HG02884 (cell line): ENCODE results near the gene DAGLA.
A peak's percentile ranks its signal among the peaks of the same experiment; 100 is the strongest.

Experiments
- ATAC-seq: cut with Tn5 transposase; IDR thresholded peaks from one replicate; pipeline ENCODE4 v1.9.1; 2021; ENCODE audit warnings: mild to moderate bottlenecking, moderate library complexity; ENCODE audit not compliant: unreplicated experiment

Gene DAGLA

DNA sequence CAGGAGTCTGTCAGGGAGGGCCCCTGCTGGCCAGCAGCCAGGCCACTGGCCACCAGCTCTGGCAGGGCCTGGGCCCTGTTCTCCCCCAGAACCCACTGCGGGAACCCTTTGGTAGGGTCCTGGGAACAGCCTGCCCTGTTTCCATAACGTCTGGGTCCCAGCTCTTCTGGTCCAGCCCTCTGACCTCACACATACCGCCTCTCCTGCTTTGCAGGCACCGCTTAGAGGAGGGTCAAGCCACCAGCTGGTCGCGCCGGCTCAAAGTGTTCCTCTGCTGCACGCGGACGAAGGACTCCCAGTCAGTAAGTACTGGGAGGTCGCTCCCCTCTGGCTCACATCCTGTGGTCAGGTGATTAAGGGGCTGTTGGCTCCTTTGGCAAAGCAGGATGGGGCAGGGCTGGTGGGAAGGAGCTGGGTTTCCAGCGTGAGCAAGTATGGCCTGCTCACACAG, 45.6 kb downstream of the DAGLA start:
- ATAC-seq, result no peak

DNA sequence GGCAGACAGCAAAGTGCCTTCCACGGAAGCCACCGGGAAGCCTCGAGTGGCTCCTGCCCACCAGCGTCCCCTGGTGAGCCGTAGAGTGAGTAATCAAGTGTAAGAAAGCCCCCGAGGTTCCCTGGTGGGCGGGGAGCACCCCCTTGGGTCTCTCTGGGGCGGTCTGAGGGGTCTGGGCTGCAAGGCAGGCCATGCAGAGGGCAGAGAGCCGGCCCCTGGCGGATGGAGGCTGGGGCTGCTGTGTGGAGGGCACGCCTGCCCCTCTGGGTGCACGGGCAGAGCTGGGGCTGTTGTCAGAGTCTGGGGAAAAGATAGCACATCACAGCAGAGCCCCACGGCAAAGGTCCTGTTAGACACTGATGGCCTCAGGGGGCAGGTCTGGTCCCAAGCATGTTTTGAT, 46.6 kb downstream of the DAGLA start:
- ATAC-seq, result no peak

DNA sequence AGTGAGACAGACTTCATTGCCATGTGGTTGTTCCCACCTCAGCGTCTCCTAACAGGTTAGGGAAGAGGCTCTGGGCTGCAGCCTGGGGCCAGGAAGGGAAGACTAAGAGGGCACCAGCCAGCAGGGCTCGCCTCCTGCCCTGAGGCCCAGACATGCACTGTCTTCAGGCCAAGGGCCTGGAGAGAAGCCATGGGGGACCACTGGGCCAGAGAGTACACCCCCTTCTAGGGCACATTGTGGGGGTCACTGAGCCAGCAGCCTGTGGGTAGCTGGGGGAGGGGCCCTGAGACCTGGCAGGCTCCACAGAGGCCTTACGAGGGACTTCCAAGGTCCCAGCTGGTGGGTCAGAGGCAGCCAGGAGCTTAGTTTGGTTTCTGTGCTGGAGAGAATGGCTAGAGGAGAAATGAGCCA, 47.2 kb downstream of the DAGLA start:
- ATAC-seq, result no peak

DNA sequence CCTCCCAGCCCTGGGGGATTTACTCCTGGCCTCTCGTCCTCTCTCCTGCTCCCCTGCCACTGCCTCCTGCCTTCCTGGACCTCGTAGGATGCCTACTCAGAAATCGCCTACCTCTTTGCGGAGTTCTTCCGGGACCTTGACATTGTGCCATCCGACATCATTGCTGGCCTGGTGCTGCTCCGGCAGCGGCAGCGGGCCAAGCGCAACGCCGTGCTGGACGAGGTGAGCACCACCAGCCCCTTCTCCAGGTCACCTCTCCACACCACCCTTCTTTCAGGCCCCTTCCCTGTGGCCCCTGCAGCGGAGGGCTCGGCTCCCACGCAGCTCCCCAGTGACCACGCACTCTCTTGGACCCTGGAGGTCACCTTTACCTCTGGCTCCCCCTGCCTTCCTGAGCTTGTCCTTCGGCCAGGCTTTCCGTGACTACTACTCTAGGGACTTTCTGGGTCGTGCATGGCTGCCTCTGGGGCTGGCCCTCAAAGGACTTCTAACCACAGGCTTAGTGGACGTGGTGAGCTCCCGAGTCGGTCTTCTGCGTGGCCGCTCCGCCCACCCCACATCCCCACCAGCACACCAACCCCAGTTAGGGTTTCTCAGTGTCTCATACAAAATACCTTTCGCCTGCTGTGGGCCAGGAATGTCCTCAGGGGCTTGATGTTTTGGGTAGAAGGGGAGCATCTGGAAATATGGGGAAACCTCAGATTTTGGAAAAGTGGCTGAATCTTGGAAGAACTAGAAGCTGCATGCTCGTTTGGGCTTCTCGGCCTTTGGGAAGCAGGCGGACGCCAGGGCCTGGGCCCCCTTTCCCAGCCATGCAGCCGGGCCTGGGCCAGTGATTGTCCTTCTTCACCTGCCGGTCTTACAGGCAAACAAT, 48.1 kb downstream of the DAGLA start:
- no peak for ATAC-seq

DNA sequence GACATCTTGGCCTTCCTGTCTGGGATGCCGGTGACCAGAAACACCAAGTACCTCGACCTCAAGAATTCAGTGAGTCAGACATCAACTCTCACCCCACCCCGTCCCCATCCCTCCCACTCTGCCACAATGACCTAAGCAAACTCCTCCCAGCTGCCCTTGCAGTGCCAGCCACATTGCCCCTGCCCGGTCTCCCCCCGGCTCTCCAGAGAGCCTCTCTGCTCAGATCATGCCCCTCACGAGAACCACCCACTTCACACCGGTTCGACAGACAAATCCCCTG, 48.7 kb downstream of the DAGLA start:
- no peak for ATAC-seq

DNA sequence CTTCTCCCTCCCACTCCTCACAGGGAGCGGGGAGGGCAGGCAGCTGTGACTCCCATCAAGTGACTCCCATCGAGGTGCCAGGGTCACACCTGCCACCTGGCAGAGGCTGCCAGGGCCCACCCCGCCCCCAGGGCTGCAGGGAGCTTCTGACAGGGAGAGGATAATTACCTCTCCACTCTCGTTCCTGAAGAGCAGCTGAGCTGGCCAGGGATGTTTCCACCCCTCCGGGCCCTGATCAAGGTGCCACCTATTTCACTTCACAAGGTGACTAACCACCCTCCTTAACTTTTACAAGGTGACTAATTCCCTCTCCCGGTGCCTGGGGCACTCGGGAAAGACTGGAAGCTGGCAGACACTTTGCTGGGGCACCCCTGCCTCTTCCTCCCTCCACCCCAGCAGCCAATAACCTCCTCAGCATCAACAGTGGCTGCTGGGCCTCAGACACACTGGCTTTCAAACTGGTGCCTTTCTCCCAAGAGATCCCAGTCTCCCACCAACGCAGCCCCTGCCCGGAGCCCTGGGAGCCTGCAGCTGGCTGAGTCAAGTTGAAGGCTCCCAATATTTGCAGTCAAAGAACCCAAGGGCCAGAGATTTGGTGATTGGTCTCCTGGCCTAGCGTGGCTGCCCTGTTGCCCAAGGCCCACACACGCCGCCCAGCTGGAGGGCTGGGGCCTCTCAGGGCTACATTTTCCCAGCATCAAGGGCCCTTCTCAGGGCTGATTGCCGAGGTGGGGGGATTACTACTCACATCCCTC, 50.2 kb downstream of the DAGLA start:
- no peak for ATAC-seq

DNA sequence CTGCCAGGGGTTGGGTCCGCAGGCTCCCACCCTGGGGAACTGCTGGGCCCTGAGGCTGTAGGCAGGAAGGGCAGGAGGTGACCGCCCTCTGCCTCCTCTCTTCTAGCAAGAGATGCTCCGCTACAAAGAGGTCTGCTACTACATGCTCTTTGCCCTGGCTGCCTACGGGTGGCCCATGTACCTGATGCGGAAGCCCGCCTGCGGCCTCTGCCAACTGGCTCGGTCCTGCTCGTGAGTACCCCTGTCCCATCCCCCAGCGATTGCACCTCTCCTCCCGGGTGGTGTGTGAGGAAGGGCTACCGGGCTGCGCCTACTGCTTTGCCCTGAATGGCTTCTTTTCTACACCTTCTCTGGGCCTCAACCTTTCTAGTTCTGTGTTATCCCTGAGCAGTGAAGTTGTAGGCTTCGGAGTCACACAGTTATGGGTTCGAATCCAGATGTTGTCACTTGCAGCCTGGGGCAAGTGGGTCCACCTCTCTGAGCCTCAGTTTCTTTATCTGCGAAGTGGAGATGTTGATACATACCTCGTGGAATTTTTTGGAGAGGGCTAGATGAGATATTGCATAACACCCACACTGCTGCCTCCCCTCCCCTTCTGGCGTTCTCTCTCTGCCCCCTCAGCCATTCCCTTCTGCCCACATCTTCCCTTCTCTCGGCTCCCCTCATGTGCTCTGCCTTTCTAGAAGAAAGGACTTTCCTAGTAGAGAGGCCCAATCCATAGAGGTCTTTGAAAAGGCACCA, 51.2 kb downstream of the DAGLA start:
- ATAC-seq, result no peak

DNA sequence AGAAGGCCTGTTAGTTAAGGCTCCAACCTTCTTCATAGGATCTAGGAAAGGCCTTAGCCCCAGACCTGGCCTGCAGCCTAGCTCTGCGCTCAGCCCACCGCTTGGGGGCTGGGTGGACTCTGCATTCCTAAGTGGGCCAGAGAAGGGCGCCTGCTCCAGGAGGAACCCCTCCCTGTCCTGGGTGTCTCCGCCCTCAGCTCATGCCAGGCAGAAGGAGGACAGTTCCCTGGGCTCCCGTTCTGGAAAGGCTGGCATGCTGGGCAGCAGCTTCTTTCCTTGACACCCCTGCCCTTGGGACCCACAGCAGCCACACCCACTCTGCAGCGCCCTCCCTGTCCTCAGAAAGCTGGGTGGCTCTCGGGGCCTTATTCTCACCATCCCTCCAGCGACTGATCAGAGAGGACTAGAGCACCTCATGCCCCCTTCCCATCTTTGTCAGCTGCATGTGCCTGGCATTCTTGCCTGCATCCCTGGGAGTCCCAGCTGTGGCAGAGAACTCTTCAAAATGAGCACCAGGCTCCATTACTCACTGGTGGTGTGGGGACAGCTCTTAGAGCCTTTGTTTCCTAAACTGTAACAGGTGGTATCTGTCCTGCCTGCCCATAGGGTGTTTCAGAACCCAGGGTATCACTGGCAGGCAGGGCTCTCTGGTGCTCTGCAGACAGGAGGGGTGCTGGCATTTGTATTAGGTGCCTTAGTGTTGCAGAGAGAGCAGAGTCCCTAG, 51.9 kb downstream of the DAGLA start:
- no peak for ATAC-seq

DNA sequence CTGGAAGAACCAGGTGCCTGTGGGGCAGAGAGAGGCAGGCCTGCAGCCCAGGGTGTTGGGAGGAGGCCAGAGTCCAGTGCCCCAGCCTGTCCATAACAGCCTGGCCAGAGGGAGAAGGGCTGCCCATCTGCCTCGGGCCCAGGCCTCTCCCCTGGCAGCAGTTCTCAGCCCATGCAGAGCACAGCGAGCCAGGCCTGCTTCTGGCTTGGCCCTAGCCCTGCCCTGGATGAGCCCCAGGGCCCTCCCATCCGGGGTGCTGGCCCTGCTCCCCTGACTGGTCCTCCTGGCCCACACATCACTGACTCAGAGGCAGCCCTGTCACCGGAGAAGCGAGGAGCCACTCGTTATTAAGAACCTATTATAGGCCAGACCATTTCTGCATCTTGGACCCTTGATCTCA, 52.5 kb downstream of the DAGLA start:
- no peak for ATAC-seq

DNA sequence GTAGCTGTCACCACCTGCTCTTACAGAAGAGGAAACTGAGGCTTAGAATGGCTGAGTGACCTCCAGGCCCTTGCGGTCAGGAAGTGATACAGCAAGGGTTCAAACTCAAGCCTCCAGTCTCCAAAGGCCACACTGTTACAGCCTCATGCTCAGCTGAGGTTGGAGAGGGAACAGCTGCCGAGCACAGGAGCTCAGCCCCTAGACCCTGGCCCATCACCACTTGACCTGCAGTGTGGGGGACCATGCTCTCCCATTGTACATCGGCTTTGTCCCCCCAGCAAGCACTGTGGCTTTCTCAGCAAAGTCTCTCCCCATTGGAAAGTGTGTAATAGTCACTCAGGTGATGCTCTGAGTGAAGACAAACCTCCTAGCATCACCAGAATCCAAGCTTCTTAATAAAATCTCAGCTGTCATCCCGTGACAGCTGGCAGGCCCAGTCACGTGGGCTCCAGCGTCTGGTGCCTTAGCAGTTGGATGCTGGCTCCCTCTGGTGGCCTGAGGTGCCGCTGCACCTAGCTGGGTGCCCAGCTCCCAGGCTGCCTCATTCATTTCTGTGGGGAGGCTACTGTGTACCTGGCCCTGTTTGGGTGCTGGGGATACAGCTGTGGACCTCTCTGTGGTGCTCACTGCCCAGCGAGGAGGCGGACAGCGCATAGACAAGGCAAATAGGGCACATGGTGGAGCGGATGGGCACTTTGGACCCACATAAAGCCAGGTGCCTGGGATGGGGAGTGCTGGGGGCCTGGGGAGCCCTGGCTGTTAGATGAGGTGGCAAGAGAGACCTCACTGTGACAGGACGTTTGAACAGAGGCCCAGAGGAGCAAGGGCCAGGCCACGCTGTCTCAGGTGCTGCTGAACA, 53.2 kb downstream of the DAGLA start:
- ATAC-seq, result peak; percentile 87

DNA sequence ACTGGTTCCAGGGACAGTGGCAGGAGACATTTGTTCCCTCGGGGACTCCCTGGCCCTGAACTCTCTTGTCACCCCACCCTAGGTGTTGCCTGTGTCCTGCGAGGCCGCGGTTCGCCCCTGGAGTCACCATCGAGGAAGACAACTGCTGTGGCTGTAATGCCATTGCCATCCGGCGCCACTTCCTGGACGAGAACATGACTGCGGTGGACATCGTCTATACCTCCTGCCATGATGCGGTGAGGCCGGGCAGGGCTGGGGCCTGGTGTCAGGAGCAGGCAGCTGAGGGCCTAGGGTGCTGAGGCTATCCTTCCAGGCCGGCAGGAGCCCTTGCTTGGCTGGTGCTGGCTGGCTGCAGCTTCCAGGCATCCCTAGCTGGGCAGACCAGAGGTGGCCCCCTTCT, 54.6 kb downstream of the DAGLA start:
- ATAC-seq, result no peak

DNA sequence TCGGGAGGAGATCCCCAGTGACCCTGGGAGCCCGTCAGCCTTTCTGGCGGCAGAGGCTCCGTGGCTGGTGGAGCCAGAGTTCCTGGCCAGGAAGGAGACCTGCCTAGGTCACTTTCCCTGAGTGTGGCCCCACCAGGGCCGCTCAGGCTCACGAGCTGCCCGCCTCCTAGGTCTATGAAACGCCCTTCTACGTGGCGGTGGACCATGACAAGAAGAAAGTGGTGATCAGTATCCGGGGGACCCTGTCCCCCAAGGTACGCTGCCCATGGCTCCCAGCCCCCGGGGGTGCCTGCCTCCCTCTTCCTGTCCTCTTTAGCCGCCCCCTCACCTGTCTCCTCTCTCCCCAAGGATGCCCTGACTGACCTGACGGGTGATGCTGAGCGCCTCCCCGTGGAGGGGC, 55.2 kb downstream of the DAGLA start:
- no peak for ATAC-seq

DNA sequence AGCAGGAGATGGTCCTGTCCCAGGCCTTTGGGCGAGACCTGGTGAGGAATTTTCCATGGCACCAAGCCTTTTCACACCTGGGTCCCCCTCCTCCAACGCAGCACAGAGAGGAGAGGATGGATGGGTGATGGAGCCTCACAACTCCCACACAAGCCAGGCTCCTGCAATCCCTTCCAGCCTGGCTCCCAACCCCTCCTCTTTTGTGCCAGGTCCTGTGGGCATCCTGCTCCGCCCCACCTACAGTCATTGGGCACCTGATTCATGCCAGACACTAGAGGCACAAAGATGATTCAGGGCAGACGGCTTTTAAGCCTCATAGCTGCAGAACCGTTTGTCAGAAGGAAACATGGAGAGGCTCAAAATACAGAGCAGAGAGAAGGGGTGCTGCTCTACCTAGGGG, 56.1 kb downstream of the DAGLA start:
- ATAC-seq, result no peak

DNA sequence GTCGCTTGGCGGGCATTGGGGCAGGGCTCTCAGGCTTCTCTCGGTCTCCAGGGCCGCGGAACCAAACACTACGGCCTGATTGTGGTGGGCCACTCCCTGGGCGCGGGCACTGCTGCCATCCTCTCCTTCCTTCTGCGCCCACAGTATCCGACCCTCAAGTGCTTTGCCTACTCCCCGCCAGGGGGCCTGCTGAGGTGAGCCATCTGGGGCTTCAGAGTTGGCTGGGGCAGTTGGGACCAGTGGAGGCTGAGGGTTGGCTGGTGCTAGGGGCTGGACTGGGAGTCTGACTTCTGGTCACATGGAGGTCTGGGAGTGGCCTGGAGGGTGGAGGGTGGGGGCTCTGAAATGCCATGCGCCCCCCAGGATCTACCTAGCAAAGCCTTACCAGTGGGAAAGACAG, 56.9 kb downstream of the DAGLA start:
- no peak for ATAC-seq

DNA sequence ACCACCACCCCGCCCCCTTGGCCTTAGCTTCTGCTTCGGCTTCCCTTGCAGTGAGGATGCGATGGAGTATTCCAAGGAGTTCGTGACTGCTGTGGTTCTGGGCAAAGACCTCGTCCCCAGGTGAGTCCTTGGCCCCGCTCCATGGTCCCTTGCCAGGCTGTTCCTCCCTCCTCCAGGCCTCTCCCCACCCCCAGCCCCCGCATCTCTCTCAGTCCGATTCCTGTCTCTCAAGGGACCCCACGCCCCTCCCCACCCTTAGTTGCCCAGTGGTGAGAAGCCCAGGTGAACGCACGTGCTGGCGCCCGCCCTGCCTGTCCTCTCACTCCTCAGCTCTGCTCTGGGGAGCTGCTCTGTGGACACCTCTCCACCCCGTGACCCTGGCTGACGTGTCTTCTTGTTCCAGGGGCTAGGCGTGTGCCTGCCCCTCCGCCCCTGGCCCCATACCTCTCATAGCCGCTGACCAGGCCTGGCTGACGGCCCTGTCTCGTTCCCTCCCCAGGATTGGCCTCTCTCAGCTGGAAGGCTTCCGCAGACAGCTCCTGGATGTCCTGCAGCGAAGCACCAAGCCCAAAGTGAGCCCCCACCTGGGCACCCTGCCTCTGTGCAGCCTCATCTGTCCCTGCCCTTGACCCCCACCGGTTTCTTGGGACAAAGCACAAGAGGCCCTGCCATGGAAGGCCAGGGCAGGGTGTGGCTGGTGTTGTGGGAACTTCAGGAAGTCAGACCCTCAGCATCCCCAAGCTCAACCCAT, 57.6 kb downstream of the DAGLA start:
- ATAC-seq, result no peak

DNA sequence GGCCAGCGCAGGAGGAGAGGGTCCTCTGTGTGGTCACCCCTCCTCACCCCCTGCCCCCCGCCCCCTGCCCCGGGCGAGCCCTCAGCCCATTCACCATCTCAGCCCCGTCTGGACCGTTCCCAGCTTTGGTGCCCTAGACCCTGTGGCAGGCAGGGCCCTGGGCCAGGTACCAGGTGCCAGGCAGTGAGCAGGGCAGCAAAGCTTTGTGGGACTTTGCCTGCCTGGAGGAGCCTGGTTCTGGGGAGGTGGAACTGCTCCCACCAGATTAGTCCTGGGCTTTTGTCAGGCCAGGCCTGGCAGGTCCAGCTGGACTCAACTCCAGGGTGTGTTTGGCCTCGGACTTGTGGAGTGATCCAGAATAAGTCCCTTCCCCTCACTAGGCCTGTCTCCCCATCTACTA, 58.6 kb downstream of the DAGLA start:
- ATAC-seq, result no peak

DNA sequence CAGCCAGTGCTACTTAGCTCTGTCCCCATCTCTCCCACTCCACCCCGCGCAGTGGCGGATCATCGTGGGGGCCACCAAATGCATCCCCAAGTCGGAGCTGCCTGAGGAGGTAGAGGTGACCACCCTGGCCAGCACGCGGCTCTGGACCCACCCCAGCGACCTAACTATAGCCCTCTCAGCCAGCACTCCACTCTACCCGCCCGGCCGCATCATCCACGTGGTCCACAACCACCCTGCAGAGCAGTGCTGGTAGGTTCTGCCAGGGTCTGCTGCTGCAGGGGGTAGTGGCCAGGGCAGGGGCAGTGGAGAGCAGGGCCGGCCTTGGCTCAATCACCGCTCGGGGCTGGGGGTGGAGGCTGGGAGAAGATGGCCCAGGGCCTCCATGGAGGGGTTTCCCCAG, 59.2 kb downstream of the DAGLA start:
- ATAC-seq, result no peak

DNA sequence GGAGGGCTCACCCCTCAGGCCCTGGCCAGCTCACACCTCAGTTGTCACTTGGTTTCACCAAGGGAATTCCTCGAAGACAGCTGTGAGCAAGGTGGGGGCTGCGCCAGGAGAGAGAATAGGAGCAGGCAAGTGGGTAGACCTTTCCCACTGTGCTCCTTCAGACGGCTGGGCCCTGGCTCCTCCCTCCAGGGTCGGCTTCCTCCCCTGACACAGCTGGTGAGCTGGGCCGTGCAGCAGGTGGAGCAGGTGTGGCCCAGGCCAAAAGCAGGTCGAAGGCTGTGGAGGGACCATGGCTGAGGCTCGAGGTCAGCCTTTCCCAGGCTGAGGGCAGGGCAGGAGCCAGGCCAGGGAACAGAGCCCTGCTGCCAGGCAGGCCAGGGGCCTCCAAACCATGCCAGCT, 59.8 kb downstream of the DAGLA start:
- ATAC-seq, result no peak

DNA sequence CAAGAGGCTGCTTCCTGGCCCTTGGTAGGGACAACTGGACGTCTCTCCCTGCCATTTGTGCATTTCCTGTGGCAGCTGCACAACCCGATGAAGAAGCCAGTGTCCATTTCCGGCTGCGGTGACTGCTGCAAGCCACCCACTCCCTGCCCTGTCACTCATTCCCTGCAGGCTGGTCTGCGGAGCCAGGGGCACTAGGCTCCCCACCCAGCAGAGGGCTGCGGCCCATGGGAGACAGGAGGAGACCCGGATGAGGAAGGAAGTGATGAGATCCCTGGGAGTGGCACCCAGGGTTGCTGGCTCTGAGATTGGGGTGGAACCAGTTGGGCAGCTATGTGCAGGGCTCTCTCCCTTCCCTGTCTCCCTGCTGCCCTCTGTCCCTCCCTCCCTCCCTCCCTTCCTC, 62.2 kb downstream of the DAGLA start:
- no peak for ATAC-seq
